Measurements from ENCODE around the gene TRIM67. TPM values are rescaled to one million over a fixed set of nuclear protein-coding genes. Genes with fewer than 3 reads are reported as not detected.

TRIM67 gene
- total RNA-seq, 4 donors from 2014 or later: 1.1 TPM; not detected in 3

GRCh38 chr1:231215681-231216385 is 54.0 kb downstream of the TRIM67 start:
- intact Hi-C loops (cut with DNase I; ENCODE audit: low total_unique reads): loop anchor here (10.0 kb wide), 1 partner anchor 421 kb away; no protein-coding TSS in a partner anchor
- Histone ChIP-seq H3K27me3 (no peaks in the 10 kb centered on the region), H3K36me3 (no peaks in the 10 kb centered on the region), H3K9me3 (no peaks in the 10 kb centered on the region), H3K27ac (no peak overlapping the region), H3K4me1 (no peaks in the 10 kb centered on the region), H3K4me3 (no peak overlapping the region)
- no peak for DNase-seq
- TF ChIP-seq CTCF (IDR thresholded peaks at IDR 0.05) (no peak), POLR2A (IDR thresholded peaks at IDR 0.05) (no peak)

- no peak for DNase-seq
- intact Hi-C loops (cut with DNase I; ENCODE audit: low total_unique reads): loop anchor here (10.0 kb wide), 1 partner anchor 422 kb away; no protein-coding TSS in a partner anchor
- Histone ChIP-seq H3K4me1 (no peaks in the 10 kb centered on the region), H3K36me3 (no peaks in the 10 kb centered on the region), H3K4me3 (no peak overlapping the region), H3K9me3 (no peaks in the 10 kb centered on the region), H3K27ac (no peak overlapping the region), H3K27me3 (no peaks in the 10 kb centered on the region)
- TF ChIP-seq CTCF (IDR thresholded peaks at IDR 0.05): no peak
- TF ChIP-seq POLR2A (IDR thresholded peaks at IDR 0.05): no peak
Measured at GRCh38 chr1:231216498-231216897, 54.6 kb downstream of the TRIM67 start.

GRCh38 chr1:231217056-231217455 is 55.2 kb downstream of the TRIM67 start:
- H3K27me3 ChIP-seq: no peaks in the 10 kb centered on the region
- no peak overlapping the region for H3K4me3 ChIP-seq
- no peaks in the 10 kb centered on the region for H3K4me1 ChIP-seq
- no peak for TF ChIP-seq POLR2A (IDR thresholded peaks at IDR 0.05)
- TF ChIP-seq CTCF (IDR thresholded peaks at IDR 0.05): no peak
- intact Hi-C loops (cut with DNase I; ENCODE audit: low total_unique reads): loop anchor here (10.0 kb wide), 1 partner anchor 422 kb away; no protein-coding TSS in a partner anchor
- no peak overlapping the region for H3K27ac ChIP-seq
- H3K36me3 ChIP-seq: no peaks in the 10 kb centered on the region
- no peaks in the 10 kb centered on the region for H3K9me3 ChIP-seq
- DNase-seq: no peak

GRCh38 chr1:231218078-231218477 is 56.2 kb downstream of the TRIM67 start:
- no peak overlapping the region for H3K4me3 ChIP-seq
- no peak for DNase-seq
- intact Hi-C loops (cut with DNase I; ENCODE audit: low total_unique reads): loop anchor here (10.0 kb wide), 1 partner anchor 423 kb away; no protein-coding TSS in a partner anchor

More at GRCh38 chr1:231218078-231218477, 56.2 kb downstream of the TRIM67 start:
- Histone ChIP-seq H3K4me1 (no peaks in the 10 kb centered on the region), H3K27me3 (no peaks in the 10 kb centered on the region), H3K9me3 (no peaks in the 10 kb centered on the region), H3K27ac (no peak overlapping the region), H3K36me3 (no peaks in the 10 kb centered on the region)
- no peak for TF ChIP-seq POLR2A (IDR thresholded peaks at IDR 0.05)
- no peak for TF ChIP-seq CTCF (IDR thresholded peaks at IDR 0.05)

Measured in uterus (tissue), 4 donors.